Muscle layer of colon (tissue), 2 donors: Measurements from ENCODE around the gene ELMO3.

Experiments used
- H3K27ac ChIP-seq: one replicate; pipeline ENCODE4 v1.7.0; 2013; ENCODE audit warnings: low read depth, mild to moderate bottlenecking, low read length, moderate library complexity
- H3K27me3 ChIP-seq, 2 donors: one replicate each; pipeline ENCODE4 v1.7.0; 2013; ENCODE audit warnings: low read length in 2 of 2, mild to moderate bottlenecking in 2 of 2; ENCODE audit not compliant: insufficient read depth in 2 of 2, control insufficient read depth in 1 of 2
- H3K36me3 ChIP-seq: one replicate; pipeline ENCODE4 v1.7.0; 2013; ENCODE audit warnings: mild to moderate bottlenecking, low read length; ENCODE audit not compliant: insufficient read depth
- H3K4me1 ChIP-seq: one replicate; pipeline ENCODE4 v1.7.0; 2013; ENCODE audit warnings: mild to moderate bottlenecking, low read length; ENCODE audit not compliant: insufficient read depth
- H3K4me3 ChIP-seq, 2 donors: one replicate each; pipeline ENCODE4 v1.7.0; 2013; ENCODE audit warnings: low read length in 2 of 2, low read depth in 1 of 2, mild to moderate bottlenecking in 1 of 2, moderate library complexity in 1 of 2
- H3K9ac ChIP-seq: one replicate; pipeline ENCODE4 v1.7.0; 2013; ENCODE audit warnings: low read length
- H3K9me3 ChIP-seq: one replicate; pipeline ENCODE4 v1.7.0; 2013; ENCODE audit warnings: mild to moderate bottlenecking, low read length
- donor health status: abdominal sarcoma.
- donor health status: Adenocarcinoma of cecum.

The ELMO3 gene

GRCh38 chr16:67166598-67167168 lies 32.2 kb upstream of the ELMO3 start:
- H3K4me1 ChIP-seq, result peaks cover 55% of the 10 kb centered on the region
- peaks cover 11 to 43% of the 10 kb centered on the region in 2 donors for H3K27me3 ChIP-seq
- no peak overlapping the region for H3K4me3 ChIP-seq
- H3K36me3 ChIP-seq, result no peaks in the 10 kb centered on the region
- H3K9ac ChIP-seq, result no peak overlapping the region
- H3K9me3 ChIP-seq, result no peaks in the 10 kb centered on the region
- peak overlapping the region; percentile 7 for H3K27ac ChIP-seq

- Histone ChIP-seq H3K27me3 (peaks cover 7 to 34% of the 10 kb centered on the region in 2 donors), H3K9ac (no peak overlapping the region), H3K9me3 (no peaks in the 10 kb centered on the region), H3K27ac (no peak overlapping the region), H3K4me3 (no peak overlapping the region), H3K36me3 (no peaks in the 10 kb centered on the region), H3K4me1 (peaks cover 50% of the 10 kb centered on the region)
These were observed 31.3 kb upstream of the ELMO3 start for GRCh38 chr16:67167588-67167987.

- peaks cover 0 to 19% of the 10 kb centered on the region in 2 donors for H3K27me3 ChIP-seq
- H3K27ac ChIP-seq, result peak overlapping the region; percentile 84
These were observed 29.9 kb upstream of the ELMO3 start for GRCh38 chr16:67169011-67169451.

GRCh38 chr16:67169642-67170167 lies 29.2 kb upstream of the ELMO3 start:
- H3K4me3 ChIP-seq, result peak overlapping the region; percentile 31 to 62
- H3K9me3 ChIP-seq, result no peaks in the 10 kb centered on the region
- H3K4me1 ChIP-seq, result peaks cover 46% of the 10 kb centered on the region
- H3K27me3 ChIP-seq, result peaks cover 0 to 12% of the 10 kb centered on the region in 2 donors
- H3K9ac ChIP-seq, result peak overlapping the region; percentile 41
- peak overlapping the region; percentile 84 for H3K27ac ChIP-seq
- H3K36me3 ChIP-seq, result no peaks in the 10 kb centered on the region

More at GRCh38 chr16:67169011-67169451, 29.9 kb upstream of the ELMO3 start:
- Histone ChIP-seq H3K9me3 (no peaks in the 10 kb centered on the region), H3K36me3 (no peaks in the 10 kb centered on the region), H3K4me3 (no peak overlapping the region), H3K9ac (no peak overlapping the region), H3K4me1 (peaks cover 46% of the 10 kb centered on the region)

GRCh38 chr16:67170168-67170948 lies 28.6 kb upstream of the ELMO3 start, which contains the start of gene NOL3:
TSS of gene NOL3 (plus strand) at chr16:67170538.
- Histone ChIP-seq H3K9ac (peak within 1 kb of the TSS; percentile 74), H3K4me1 (peaks cover 46% of the 10 kb centered on the region), H3K27ac (peak within 1 kb of the TSS; percentile 88), H3K36me3 (no peaks in the 10 kb centered on the region), H3K27me3 (peaks cover 0 to 6% of the 10 kb centered on the region in 2 donors), H3K9me3 (no peaks in the 10 kb centered on the region), H3K4me3 (peak within 1 kb of the TSS; percentile 31 to 62)

- H3K9ac ChIP-seq, result peak overlapping the region; percentile 74
- H3K27me3 ChIP-seq, result no peaks in the 10 kb centered on the region
- peak overlapping the region; percentile 88 for H3K27ac ChIP-seq
- peaks cover 48% of the 10 kb centered on the region for H3K4me1 ChIP-seq
- H3K4me3 ChIP-seq, result peak overlapping the region; percentile 20 to 61
- H3K36me3 ChIP-seq, result peaks cover 2% of the 10 kb centered on the region
- H3K9me3 ChIP-seq, result no peaks in the 10 kb centered on the region
These were observed 27.8 kb upstream of the ELMO3 start for GRCh38 chr16:67170949-67171649.

- Histone ChIP-seq H3K27ac (peak overlapping the region; percentile 90), H3K36me3 (peaks cover 6% of the 10 kb centered on the region), H3K9me3 (no peaks in the 10 kb centered on the region), H3K4me1 (peaks cover 52% of the 10 kb centered on the region), H3K4me3 (peak overlapping the region in 1 of 2 donors; percentile 62), H3K27me3 (no peaks in the 10 kb centered on the region), H3K9ac (peak overlapping the region; percentile 4)
These were observed 25.6 kb upstream of the ELMO3 start for GRCh38 chr16:67173323-67173722.

- peaks cover 46% of the 10 kb centered on the region for H3K4me1 ChIP-seq
- H3K36me3 ChIP-seq, result peaks cover 6% of the 10 kb centered on the region
- no peaks in the 10 kb centered on the region for H3K27me3 ChIP-seq
- peak overlapping the region; percentile 90 for H3K27ac ChIP-seq
- H3K9ac ChIP-seq, result peak overlapping the region; percentile 4
- H3K4me3 ChIP-seq, result peak overlapping the region in 1 of 2 donors; percentile 62
- H3K9me3 ChIP-seq, result no peaks in the 10 kb centered on the region
These were observed 24.9 kb upstream of the ELMO3 start for GRCh38 chr16:67173808-67174705.

- H3K9me3 ChIP-seq, result no peaks in the 10 kb centered on the region
These were observed 24.2 kb upstream of the ELMO3 start for GRCh38 chr16:67174706-67175231.

GRCh38 chr16:67176662-67177061 lies 22.3 kb upstream of the ELMO3 start:
- no peaks in the 10 kb centered on the region for H3K27me3 ChIP-seq
- H3K4me1 ChIP-seq, result peaks cover 27% of the 10 kb centered on the region
- no peak overlapping the region for H3K9ac ChIP-seq
- H3K9me3 ChIP-seq, result no peaks in the 10 kb centered on the region
- H3K36me3 ChIP-seq, result peaks cover 6% of the 10 kb centered on the region
- H3K4me3 ChIP-seq, result no peak overlapping the region
- H3K27ac ChIP-seq, result no peak overlapping the region

More at GRCh38 chr16:67174706-67175231, 24.2 kb upstream of the ELMO3 start:
- no peaks in the 10 kb centered on the region for H3K27me3 ChIP-seq
- no peak overlapping the region for H3K9ac ChIP-seq
- peak overlapping the region in 1 of 2 donors; percentile 62 for H3K4me3 ChIP-seq
- H3K27ac ChIP-seq, result peak overlapping the region; percentile 90
- peaks cover 6% of the 10 kb centered on the region for H3K36me3 ChIP-seq
- H3K4me1 ChIP-seq, result peaks cover 39% of the 10 kb centered on the region
